ENCODE data around the gene GON4L.

GON4L gene

GRCh38 chr1:155873860-155874259 is 16.8 kb upstream of the GON4L start:
- POLR2A ChIA-PET, result interaction anchor here (0.6 kb wide), 1 partner anchor 1625 kb away, joined by 3 read pairs; no protein-coding TSS in a partner anchor
- WGBS (ENCODE audit: insufficient coverage), result 95% methylated on average over 9 of the region's 9 CpGs
- Histone ChIP-seq H3K27ac (ENCODE audit: insufficient read depth in 1 of 2, low read depth in 1 of 2, low read length in 2 of 2, poor library complexity in 1 of 2, severe bottlenecking in 2 of 2) (no peak overlapping the region), H3K4me1 (ENCODE audit: control extremely low read depth in 1 of 4, control insufficient read depth in 4 of 4, insufficient read depth in 4 of 4, low read length in 3 of 4) (no peaks in the 10 kb centered on the region), H3K4me3 (ENCODE audit: control insufficient read depth in 1 of 7, extremely low read depth in 1 of 7, insufficient read depth in 4 of 7, low read depth in 2 of 7, low read length in 6 of 7) (no peak overlapping the region), H3K9me3 (ENCODE audit: control extremely low read depth in 1 of 5, control insufficient read depth in 4 of 5, insufficient read depth in 2 of 5, low read depth in 1 of 5, low read length in 4 of 5) (no peaks in the 10 kb centered on the region), H3K36me3 (ENCODE audit: control insufficient read depth in 4 of 4, insufficient read depth in 4 of 4, low read length in 3 of 4) (peaks cover 0 to 22% (median 6%) of the 10 kb centered on the region in 4 experiments), H3K27me3 (replicated peaks in 2 of 5; ENCODE audit: control insufficient read depth in 4 of 5, insufficient read depth in 5 of 5, low read length in 4 of 5) (no peaks in the 10 kb centered on the region)
- CTCF ChIA-PET, result interaction anchor here (1.0 kb wide), 1 partner anchor 9 kb away, joined by 3 read pairs; no protein-coding TSS in a partner anchor
- DNase-seq, result no peak

DNA sequence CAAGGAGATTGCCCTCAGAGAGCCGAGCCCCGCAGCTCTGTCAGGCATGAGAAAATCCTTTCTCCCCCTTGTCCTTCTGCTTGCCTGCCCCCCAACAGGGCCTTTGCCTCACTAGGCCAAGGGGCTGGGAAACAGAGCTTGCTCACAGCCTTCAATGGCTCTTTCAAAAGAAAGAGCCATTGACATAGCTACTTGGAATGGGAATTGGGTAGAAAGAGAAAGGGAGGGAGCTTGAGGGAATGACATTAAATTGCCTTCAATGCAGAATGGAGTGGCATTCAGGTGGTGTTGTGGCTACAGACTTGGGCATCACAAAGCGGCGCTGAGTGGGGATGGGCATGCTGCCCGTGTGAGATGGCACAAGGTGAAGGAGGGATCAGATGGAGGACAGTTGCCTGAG is 15.5 kb upstream of the GON4L start:
- H3K9me3 ChIP-seq (ENCODE audit: control extremely low read depth in 1 of 5, control insufficient read depth in 4 of 5, insufficient read depth in 2 of 5, low read depth in 1 of 5, low read length in 4 of 5), result no peaks in the 10 kb centered on the region
- no peak overlapping the region for H3K4me3 ChIP-seq (ENCODE audit: control insufficient read depth in 1 of 7, extremely low read depth in 1 of 7, insufficient read depth in 4 of 7, low read depth in 2 of 7, low read length in 6 of 7)
- ChIA-PET POLR2A (no interaction called here), CTCF (interaction anchor here (0.8 to 1.1 kb wide), 2 partner anchors 11 to 32 kb away, joined by 3 read pairs; no protein-coding TSS in a partner anchor)
- H3K36me3 ChIP-seq (ENCODE audit: control insufficient read depth in 4 of 4, insufficient read depth in 4 of 4, low read length in 3 of 4), result peaks cover 0 to 24% (median 10%) of the 10 kb centered on the region in 4 experiments
- no peaks in the 10 kb centered on the region for H3K4me1 ChIP-seq (ENCODE audit: control extremely low read depth in 1 of 4, control insufficient read depth in 4 of 4, insufficient read depth in 4 of 4, low read length in 3 of 4)
- no peak overlapping the region for H3K27ac ChIP-seq (ENCODE audit: insufficient read depth in 1 of 2, low read depth in 1 of 2, low read length in 2 of 2, poor library complexity in 1 of 2, severe bottlenecking in 2 of 2)
- H3K27me3 ChIP-seq (replicated peaks in 2 of 5; ENCODE audit: control insufficient read depth in 4 of 5, insufficient read depth in 5 of 5, low read length in 4 of 5), result no peaks in the 10 kb centered on the region
- WGBS (ENCODE audit: insufficient coverage), result 100% methylated on average over 5 of the region's 5 CpGs
- DNase-seq, result no peak

DNA sequence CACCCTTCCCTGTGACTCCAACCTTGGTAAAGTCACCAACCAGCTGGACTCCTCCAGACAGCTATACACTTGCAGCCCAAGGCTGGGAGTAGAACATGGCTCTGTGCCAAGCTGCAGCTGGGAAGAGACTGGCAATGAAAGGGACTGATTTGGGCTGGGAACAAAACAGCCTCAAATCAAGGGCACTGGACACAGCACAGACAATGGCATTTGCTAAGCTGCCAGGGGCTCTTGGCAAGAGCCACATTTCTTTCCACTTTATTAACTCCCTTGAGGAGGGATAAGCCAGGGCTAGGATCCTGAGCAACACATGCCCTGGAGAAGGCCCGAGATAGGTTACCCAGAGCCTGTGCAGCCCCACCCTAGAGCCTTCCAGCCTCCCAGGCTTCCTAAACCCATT is 14.4 kb upstream of the GON4L start:
- Histone ChIP-seq H3K4me3 (ENCODE audit: control insufficient read depth in 1 of 7, extremely low read depth in 1 of 7, insufficient read depth in 4 of 7, low read depth in 2 of 7, low read length in 6 of 7) (no peak overlapping the region), H3K4me1 (ENCODE audit: control extremely low read depth in 1 of 4, control insufficient read depth in 4 of 4, insufficient read depth in 4 of 4, low read length in 3 of 4) (no peaks in the 10 kb centered on the region), H3K36me3 (ENCODE audit: control insufficient read depth in 4 of 4, insufficient read depth in 4 of 4, low read length in 3 of 4) (peaks cover 0 to 24% (median 10%) of the 10 kb centered on the region in 4 experiments), H3K27me3 (replicated peaks in 2 of 5; ENCODE audit: control insufficient read depth in 4 of 5, insufficient read depth in 5 of 5, low read length in 4 of 5) (no peaks in the 10 kb centered on the region), H3K27ac (ENCODE audit: insufficient read depth in 1 of 2, low read depth in 1 of 2, low read length in 2 of 2, poor library complexity in 1 of 2, severe bottlenecking in 2 of 2) (no peak overlapping the region), H3K9me3 (ENCODE audit: control extremely low read depth in 1 of 5, control insufficient read depth in 4 of 5, insufficient read depth in 2 of 5, low read depth in 1 of 5, low read length in 4 of 5) (no peaks in the 10 kb centered on the region)
- POLR2A ChIA-PET, result no interaction called here
- CTCF ChIA-PET, result interaction anchor here (1.3 to 2.0 kb wide), 2 partner anchors 11 to 21 kb away, joined by 3 to 4 read pairs; no protein-coding TSS in a partner anchor
- WGBS (ENCODE audit: insufficient coverage), result 80% methylated on average over 1 of the region's 1 CpG
- DNase-seq, result no peak

DNA sequence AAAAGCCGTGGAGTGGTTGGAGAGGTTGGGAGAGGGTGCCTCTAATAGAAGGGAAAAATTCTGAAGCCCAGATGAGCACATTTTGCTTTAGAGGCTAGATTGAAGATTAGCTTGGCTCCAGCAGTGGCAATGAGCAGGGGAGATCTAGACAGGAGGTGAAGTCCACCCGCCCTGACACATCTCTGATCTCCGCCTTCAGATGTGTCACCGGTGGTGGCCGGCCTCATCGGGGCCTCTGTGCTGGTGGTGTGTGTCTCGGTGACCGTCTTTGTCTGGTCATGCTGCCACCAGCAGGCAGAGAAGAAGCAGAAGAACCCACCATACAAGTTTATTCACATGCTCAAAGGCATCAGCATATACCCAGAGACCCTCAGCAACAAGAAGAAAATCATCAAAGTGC is 10.8 kb upstream of the GON4L start:
- ChIA-PET POLR2A (no interaction called here), CTCF (no interaction called here)
- DNase-seq, result no peak
- Histone ChIP-seq H3K4me1 (ENCODE audit: control extremely low read depth in 1 of 4, control insufficient read depth in 4 of 4, insufficient read depth in 4 of 4, low read length in 3 of 4) (no peaks in the 10 kb centered on the region), H3K36me3 (ENCODE audit: control insufficient read depth in 4 of 4, insufficient read depth in 4 of 4, low read length in 3 of 4) (peaks cover 0 to 22% (median 9%) of the 10 kb centered on the region in 4 experiments), H3K4me3 (ENCODE audit: control insufficient read depth in 1 of 7, extremely low read depth in 1 of 7, insufficient read depth in 4 of 7, low read depth in 2 of 7, low read length in 6 of 7) (no peak overlapping the region), H3K9me3 (ENCODE audit: control extremely low read depth in 1 of 5, control insufficient read depth in 4 of 5, insufficient read depth in 2 of 5, low read depth in 1 of 5, low read length in 4 of 5) (no peaks in the 10 kb centered on the region), H3K27ac (ENCODE audit: insufficient read depth in 1 of 2, low read depth in 1 of 2, low read length in 2 of 2, poor library complexity in 1 of 2, severe bottlenecking in 2 of 2) (no peak overlapping the region), H3K27me3 (replicated peaks in 2 of 5; ENCODE audit: control insufficient read depth in 4 of 5, insufficient read depth in 5 of 5, low read length in 4 of 5) (no peaks in the 10 kb centered on the region)
- 100% methylated on average over 3 of the region's 8 CpGs for WGBS (ENCODE audit: insufficient coverage)

DNA sequence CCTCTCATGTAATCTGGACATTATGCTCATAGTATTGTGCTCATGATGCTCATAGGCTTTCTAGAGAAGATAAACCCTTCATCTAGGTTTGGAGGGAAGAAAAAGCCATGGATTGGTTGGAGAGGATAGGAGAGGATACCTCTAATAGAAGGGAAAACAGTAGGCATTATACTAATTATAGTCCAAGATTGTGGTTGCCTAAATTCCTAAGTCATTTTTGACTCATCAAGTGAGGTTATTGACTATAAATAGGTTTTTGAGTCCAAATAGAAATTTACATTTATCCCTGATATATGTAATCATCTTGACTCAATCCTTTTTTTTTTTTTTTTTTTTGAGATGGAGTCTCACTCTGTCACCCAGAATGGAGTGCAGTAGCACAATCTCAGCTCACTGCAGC is 7.4 kb upstream of the GON4L start:
- Histone ChIP-seq H3K4me1 (ENCODE audit: control extremely low read depth in 1 of 4, control insufficient read depth in 4 of 4, insufficient read depth in 4 of 4, low read length in 3 of 4) (peaks cover 8 to 15% (median 13%) of the 10 kb centered on the region in 4 experiments), H3K36me3 (ENCODE audit: control insufficient read depth in 4 of 4, insufficient read depth in 4 of 4, low read length in 3 of 4) (peaks cover 0 to 8% (median 2%) of the 10 kb centered on the region in 4 experiments), H3K27me3 (replicated peaks in 2 of 5; ENCODE audit: control insufficient read depth in 4 of 5, insufficient read depth in 5 of 5, low read length in 4 of 5) (no peaks in the 10 kb centered on the region), H3K9me3 (ENCODE audit: control extremely low read depth in 1 of 5, control insufficient read depth in 4 of 5, insufficient read depth in 2 of 5, low read depth in 1 of 5, low read length in 4 of 5) (no peaks in the 10 kb centered on the region), H3K4me3 (ENCODE audit: control insufficient read depth in 1 of 7, extremely low read depth in 1 of 7, insufficient read depth in 4 of 7, low read depth in 2 of 7, low read length in 6 of 7) (no peak overlapping the region), H3K27ac (ENCODE audit: insufficient read depth in 1 of 2, low read depth in 1 of 2, low read length in 2 of 2, poor library complexity in 1 of 2, severe bottlenecking in 2 of 2) (no peak overlapping the region)
- POLR2A ChIA-PET, result interaction anchor here (0.6 kb wide), 1 partner anchor 46 kb away, joined by 5 read pairs; no protein-coding TSS in a partner anchor
- no peak for DNase-seq
- CTCF ChIA-PET, result interaction anchor here (0.6 to 1.0 kb wide), 2 partner anchors 28 to 1319 kb away, joined by 3 read pairs; no protein-coding TSS in a partner anchor

DNA sequence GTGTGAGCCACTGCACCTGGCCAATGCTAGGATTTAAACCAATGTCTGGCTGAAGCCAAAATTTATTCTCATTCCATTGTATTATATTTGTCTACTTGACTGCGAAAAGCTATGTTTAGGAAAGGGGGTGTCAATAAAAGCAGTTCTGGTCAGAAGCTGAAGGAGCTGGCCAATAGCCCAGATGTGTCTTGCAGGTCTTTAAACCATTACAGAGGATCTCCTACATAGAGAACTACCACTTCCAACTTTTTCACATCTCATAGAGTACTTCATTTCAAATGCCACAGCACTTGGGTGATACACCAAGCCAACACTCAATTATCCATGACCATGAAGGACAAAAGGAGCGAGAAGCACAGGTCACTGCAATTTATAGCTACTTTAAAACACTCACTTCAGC is 4.9 kb upstream of the GON4L start:
- Histone ChIP-seq H3K27me3 (replicated peaks in 2 of 5; ENCODE audit: control insufficient read depth in 4 of 5, insufficient read depth in 5 of 5, low read length in 4 of 5) (no peaks in the 10 kb centered on the region), H3K4me3 (ENCODE audit: control insufficient read depth in 1 of 7, extremely low read depth in 1 of 7, insufficient read depth in 4 of 7, low read depth in 2 of 7, low read length in 6 of 7) (no peak overlapping the region), H3K9me3 (ENCODE audit: control extremely low read depth in 1 of 5, control insufficient read depth in 4 of 5, insufficient read depth in 2 of 5, low read depth in 1 of 5, low read length in 4 of 5) (no peaks in the 10 kb centered on the region), H3K4me1 (ENCODE audit: control extremely low read depth in 1 of 4, control insufficient read depth in 4 of 4, insufficient read depth in 4 of 4, low read length in 3 of 4) (peaks cover 8 to 32% (median 22%) of the 10 kb centered on the region in 4 experiments), H3K27ac (ENCODE audit: insufficient read depth in 1 of 2, low read depth in 1 of 2, low read length in 2 of 2, poor library complexity in 1 of 2, severe bottlenecking in 2 of 2) (no peak overlapping the region), H3K36me3 (ENCODE audit: control insufficient read depth in 4 of 4, insufficient read depth in 4 of 4, low read length in 3 of 4) (no peaks in the 10 kb centered on the region)
- CTCF ChIA-PET, result interaction anchor here (1.0 to 1.5 kb wide), 2 partner anchors 22 to 68 kb away, joined by 4 read pairs; no protein-coding TSS in a partner anchor
- WGBS (ENCODE audit: insufficient coverage), result 86% methylated on average over 1 of the region's 2 CpGs
- POLR2A ChIA-PET, result no interaction called here
- DNase-seq, result no peak

GRCh38 chr1:155860970-155861510 is 4.0 kb upstream of the GON4L start:
- Histone ChIP-seq H3K9me3 (ENCODE audit: control extremely low read depth in 1 of 5, control insufficient read depth in 4 of 5, insufficient read depth in 2 of 5, low read depth in 1 of 5, low read length in 4 of 5) (no peaks in the 10 kb centered on the region), H3K36me3 (ENCODE audit: control insufficient read depth in 4 of 4, insufficient read depth in 4 of 4, low read length in 3 of 4) (no peaks in the 10 kb centered on the region), H3K27me3 (replicated peaks in 2 of 5; ENCODE audit: control insufficient read depth in 4 of 5, insufficient read depth in 5 of 5, low read length in 4 of 5) (no peaks in the 10 kb centered on the region), H3K4me3 (ENCODE audit: control insufficient read depth in 1 of 7, extremely low read depth in 1 of 7, insufficient read depth in 4 of 7, low read depth in 2 of 7, low read length in 6 of 7) (peak overlapping the region in 5 of 7 experiments; percentile 64 to 89 (median 77)), H3K27ac (ENCODE audit: insufficient read depth in 1 of 2, low read depth in 1 of 2, low read length in 2 of 2, poor library complexity in 1 of 2, severe bottlenecking in 2 of 2) (peak overlapping the region; percentile 86 to 93), H3K4me1 (ENCODE audit: control extremely low read depth in 1 of 4, control insufficient read depth in 4 of 4, insufficient read depth in 4 of 4, low read length in 3 of 4) (peaks cover 8 to 40% (median 28%) of the 10 kb centered on the region in 4 experiments)
- 100% methylated on average over 1 of the region's 2 CpGs for WGBS (ENCODE audit: insufficient coverage)
- ChIA-PET CTCF (interaction anchor here (0.6 to 1.5 kb wide), 3 partner anchors 23 to 69 kb away, joined by 3 to 4 read pairs (median 4); no protein-coding TSS in a partner anchor), POLR2A (interaction anchor here (0.6 kb wide), 1 partner anchor 38 kb away, joined by 3 read pairs; no protein-coding TSS in a partner anchor)
- peak in 1 of 3 donors; percentile 29 for DNase-seq
